HepG2 (cell line): ENCODE measurements around the gene GNAI2. TPM values are rescaled to one million over a fixed set of nuclear protein-coding genes. Genes with fewer than 3 reads are reported as not detected.

Source experiments
- ATAC-seq: fragments of 200-7000 bp; cut with Tn5 transposase; 3 replicates; pipeline ENCODE4 v1.9.1; 2020; ENCODE audit warnings: mild to moderate bottlenecking, moderate library complexity
- BruUV-seq: library from RNA; stranded (reverse); fragments of 400-500 nt; replicated peaks from 2 replicates; lab custom pipeline; 2021; lab: Mats Ljungman, UMichigan
- CTCF ChIA-PET: fragments of 300-600 bp; formaldehyde crosslinking; extraction: SDS; loops from one replicate; lab custom pipeline; 2021; ENCODE audit warnings: low total read pairs, inconsistent platforms, low intra/inter-chr PET ratio; lab: Yijun Ruan, JAX
- POLR2A ChIA-PET: fragments of 350-600 bp; sonication (Branson Sonifier 250); formaldehyde crosslinking; loops from one replicate; lab custom pipeline; 2020; ENCODE audit warnings: antibody characterized with exemption, inconsistent platforms; lab: Yijun Ruan, JAX
- DNase-seq: peaks from one replicate; pipeline ENCODE4 v3.0.0-alpha.2; 2015; ENCODE audit warnings: low spot score
- FAIRE-seq: peaks from 3 replicates; lab custom pipeline; 2011; peaks lifted over from hg19 to GRCh38; lab: Jason Lieb, UNC
- H2AFZ ChIP-seq: one replicate; pipeline ENCODE4 v1.6.1; 2011; ENCODE audit warnings: low read length, inconsistent platforms
- H3K27ac ChIP-seq: fragments of 300-600 bp; 3 replicates; pipeline ENCODE4 v1.8.0; 2011; ENCODE audit warnings: mixed run types, mild to moderate bottlenecking, mixed read lengths, low read length, inconsistent platforms; ENCODE audit not compliant: insufficient read depth; ENCODE audit errors: extremely low read length
- H3K27me3 ChIP-seq, 2 experiments: fragments of 200-600 bp in 1 of 2; 2 replicates in 1 of 2; 3 replicates in 1 of 2; pipeline versions ENCODE4 v1.6.0 to v1.8.0; 2011; ENCODE audit warnings: low read length in 2 of 2, mild to moderate bottlenecking in 2 of 2, moderate library complexity in 2 of 2, inconsistent platforms in 1 of 2; ENCODE audit not compliant: insufficient read depth in 2 of 2, control insufficient read depth in 1 of 2
- H3K36me3 ChIP-seq, 2 experiments: fragments of 200-600 bp in 1 of 2; replicated peaks in 1 of 2; 2 replicates in 1 of 2; 3 replicates in 1 of 2; pipeline versions ENCODE4 v1.5.1 to v1.8.0; 2011; ENCODE audit warnings: low read length in 2 of 2, inconsistent platforms in 1 of 2; ENCODE audit not compliant: insufficient read depth in 2 of 2, control insufficient read depth in 1 of 2
- H3K4me1 ChIP-seq: 2 replicates; pipeline ENCODE4 v1.5.1; 2012; ENCODE audit warnings: low read length, inconsistent platforms; ENCODE audit not compliant: insufficient read depth
- H3K4me2 ChIP-seq: 2 replicates; pipeline ENCODE4 v1.6.0; 2011; ENCODE audit warnings: low read depth, low read length, inconsistent platforms
- H3K4me3 ChIP-seq, 3 experiments: fragments of 200-600 bp in 1 of 3; sonication (generic), shearing (Covaris generic) in 1 of 3; replicated peaks in 1 of 3; 2 replicates each; pipeline ENCODE4 v1.5.1; 2011 to 2016; ENCODE audit warnings: low read length in 3 of 3, inconsistent platforms in 2 of 3, low read depth in 2 of 3, mild to moderate bottlenecking in 2 of 3, control low read depth in 1 of 3, mixed read lengths in 1 of 3; ENCODE audit not compliant: insufficient read depth in 1 of 3
- H3K79me2 ChIP-seq: one replicate; pipeline ENCODE4 v1.6.1; 2011; ENCODE audit warnings: low read length, inconsistent platforms; ENCODE audit not compliant: insufficient read depth
- H3K9ac ChIP-seq: 2 replicates; pipeline ENCODE4 v1.6.0; 2011; ENCODE audit warnings: mild to moderate bottlenecking, low read depth, low read length, inconsistent platforms; ENCODE audit not compliant: insufficient read depth
- H3K9me3 ChIP-seq: 2 replicates; pipeline ENCODE4 v1.5.1; 2012; ENCODE audit warnings: mild to moderate bottlenecking, low read length
- H4K20me1 ChIP-seq: 2 replicates; pipeline ENCODE4 v1.6.0; 2011; ENCODE audit warnings: inconsistent platforms, mild to moderate bottlenecking, low read length, moderate library complexity; ENCODE audit not compliant: insufficient read depth
- GABPB1 ChIP-seq: IDR thresholded peaks from 2 replicates; pipeline ENCODE4 v1.6.1; 2016; ENCODE audit warnings: mild to moderate bottlenecking, missing genetic modification reagents, moderate library complexity, missing compliant biosample characterization
- HNF4A ChIP-seq: sonication (generic); formaldehyde crosslinking; IDR thresholded peaks from 2 replicates; pipeline ENCODE4 v1.4.0; 2020; ENCODE audit warnings: missing genetic modification reagents
- KLF16 ChIP-seq, 2 experiments: sonication (generic) in 1 of 2; formaldehyde crosslinking in 1 of 2; IDR thresholded peaks; 2 replicates each; pipeline versions ENCODE4 v1.6.1 to v1.8.0; 2016 to 2023; ENCODE audit warnings: missing genetic modification reagents in 2 of 2, missing compliant biosample characterization in 1 of 2
- MAFF ChIP-seq: IDR thresholded peaks from 2 replicates; pipeline ENCODE4 v1.6.1; 2011; ENCODE audit warnings: low read depth, low read length, improper control_type of control experiment
- RFX1 ChIP-seq: fragments of 450-650 bp; IDR thresholded peaks from 2 replicates; pipeline ENCODE4 v1.6.1; 2017
- TP53 ChIP-seq: sonication (generic); formaldehyde crosslinking; conservative IDR thresholded peaks from 2 replicates; pipeline ENCODE4 v1.4.0; 2020; ENCODE audit warnings: missing genetic modification reagents
- YY1 ChIP-seq: IDR thresholded peaks from 2 replicates; pipeline ENCODE4 v1.6.1; 2011; ENCODE audit warnings: low read length, low read depth, moderate library complexity, mild to moderate bottlenecking; ENCODE audit not compliant: insufficient read depth, insufficient replicate concordance
- ZMYM3 ChIP-seq: sonication (generic); formaldehyde crosslinking; IDR thresholded peaks from 2 replicates; pipeline ENCODE4 v1.5.1; 2020; ENCODE audit warnings: mild to moderate bottlenecking, missing genetic modification reagents
- ZNF17 ChIP-seq: sonication (generic); formaldehyde crosslinking; IDR thresholded peaks from 2 replicates; pipeline ENCODE4 v1.5.0; 2020; ENCODE audit warnings: mild to moderate bottlenecking, missing genetic modification reagents
- ZNF562 ChIP-seq: sonication (generic); formaldehyde crosslinking; IDR thresholded peaks from 2 replicates; pipeline ENCODE4 v1.8.0; 2022; ENCODE audit warnings: missing genetic modification reagents, borderline replicate concordance
- ZNF605 ChIP-seq: sonication (generic); formaldehyde crosslinking; IDR thresholded peaks from 2 replicates; pipeline ENCODE4 v1.8.0; 2022; ENCODE audit warnings: mild to moderate bottlenecking, missing genetic modification reagents
- WGBS: methylation state at CpG from one replicate; pipeline ENCODE4 v1.1.6; 2017; ENCODE audit warnings: low lambda C conversion rate; 5-methylcytosine and 5-hydroxymethylcytosine counted together
- in situ Hi-C: cut with HindIII; loops from 2 replicates; pipeline ENCODE4 v1.10.0; 2017; ENCODE audit warnings: low pct_unique_long_range_greater_than_20kb; ENCODE audit not compliant: extremely low pct_ligation_motif_present
- intact Hi-C: fragments of 100-400 bp; cut with micrococcal nuclease; formaldehyde crosslinking; loops from one replicate; pipeline ENCODE4 v1.10.0; 2022; ENCODE audit not compliant: unreplicated experiment
- polyA plus RNA-seq, 8 experiments: library from polyadenylated mRNA; depleted of rRNA in 3 of 8; stranded (reverse) in 7 of 8; unstranded in 1 of 8; fragments of >200 nt; fragmentation: Illumina TruSeq in 4 of 8; extraction: Trizol in 4 of 8; gene quantifications; 2 replicates each; pipeline versions ENCODE4 v1.2.1 to v1.2.3, GENCODE V29; 2011 to 2016; ENCODE audit warnings: low read depth in 4 of 8, missing spikeins in 1 of 8, mixed read lengths in 1 of 8; ENCODE audit not compliant: insufficient read depth in 1 of 8
- total RNA-seq, 5 experiments: library from RNA; depleted of rRNA; stranded (reverse); fragments of >200 nt; fragmentation: Illumina TruSeq; extraction: Trizol; gene quantifications; 2 replicates each; pipeline ENCODE4 v1.2.3, GENCODE V29; 2016; ENCODE audit warnings: low read depth in 1 of 5
- TF ChIP-seq, protein P1 (sequence below): sonication (generic); formaldehyde crosslinking; IDR thresholded peaks from 2 replicates; pipeline ENCODE4 v1.9.0; 2022; ENCODE audit warnings: low read depth, missing genetic modification reagents
- TF ChIP-seq, protein P2 (sequence below): sonication (generic); formaldehyde crosslinking; IDR thresholded peaks from 2 replicates; pipeline ENCODE4 v1.4.0; 2020; ENCODE audit warnings: mild to moderate bottlenecking, missing genetic modification reagents, borderline replicate concordance

GNAI2 gene
- total and polyA plus RNA-seq, 2 of the 13 experiments (the other 11 are each of a cell fraction or from before 2014, with no cell fraction given): 51.1 to 66.2 TPM

DNA sequence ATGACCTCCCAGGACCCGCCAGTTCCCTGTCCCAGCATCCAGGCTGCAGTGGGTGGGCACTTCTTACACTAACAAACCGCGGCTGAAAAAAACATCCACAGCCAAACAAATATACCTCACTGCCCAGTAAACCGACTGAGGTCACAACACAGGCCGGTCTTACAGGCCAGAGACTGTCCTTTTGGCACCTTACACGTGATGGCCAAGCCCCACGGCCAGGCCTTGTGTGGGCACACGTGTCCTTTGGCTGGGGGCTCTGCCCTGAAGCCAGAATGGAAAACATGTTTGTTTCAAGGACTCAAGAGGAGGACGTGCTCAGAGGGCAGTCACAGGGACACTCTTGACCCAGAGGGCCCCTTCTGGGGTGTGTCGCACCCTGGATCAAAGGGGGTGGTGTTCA, 21.2 kb upstream of the GNAI2 start:
- Histone ChIP-seq H2AFZ (no peak overlapping the region), H3K36me3 (peaks cover 21 to 60% of the 10 kb centered on the region in 2 experiments), H4K20me1 (no peaks in the 10 kb centered on the region; the same call in 1 of the 2 replicates), H3K4me2 (no peak overlapping the region), H3K79me2 (peaks cover 18% of the 10 kb centered on the region), H3K27ac (no peak overlapping the region)
- intact Hi-C loops: no loop called here
- no peak for ATAC-seq
- no peak for FAIRE-seq
- no peak for DNase-seq
- 88% methylated on average over 8 of the region's 10 CpGs for WGBS
- TF ChIP-seq KLF16 (CRISPR knock-in tag; IDR thresholded peaks at IDR 0.05): no peak
- TF ChIP-seq, all 625 proteins: peak for 0
- H3K9me3 ChIP-seq: no peaks in the 10 kb centered on the region
- H3K9ac ChIP-seq: no peak overlapping the region
- no peaks in the 10 kb centered on the region for H3K27me3 ChIP-seq
- H3K4me1 ChIP-seq: peaks cover 49% of the 10 kb centered on the region
- in situ Hi-C loops: no loop called here
- CTCF ChIA-PET: no interaction called here
- no TSS peak for BruUV-seq
- no peak overlapping the region for H3K4me3 ChIP-seq
- POLR2A ChIA-PET: interaction anchor here (9.1 to 16.5 kb wide), 2 partner anchors 9 to 20 kb away, joined by 312 to 625 read pairs; partner anchors contain the start of gene SLC38A3

DNA sequence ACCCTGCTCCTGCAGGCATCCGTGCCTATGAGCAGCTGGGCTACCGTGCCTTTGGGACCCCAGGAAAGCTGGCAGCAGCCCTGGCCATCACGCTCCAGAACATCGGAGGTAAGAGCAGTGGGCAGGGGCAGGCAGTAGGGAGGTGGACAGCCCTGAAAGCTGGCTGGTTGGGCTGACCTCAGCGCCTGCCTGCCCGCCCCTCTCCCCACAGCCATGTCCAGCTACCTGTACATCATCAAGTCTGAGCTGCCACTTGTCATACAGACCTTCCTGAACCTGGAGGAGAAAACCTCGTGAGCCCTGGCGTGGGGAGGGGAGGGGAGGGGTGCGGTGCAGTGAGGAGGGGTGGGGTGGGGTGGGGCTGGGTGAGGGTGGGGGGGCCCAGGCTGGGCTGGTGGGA, 20.5 kb upstream of the GNAI2 start:
- POLR2A ChIA-PET: interaction anchor here (9.1 to 16.5 kb wide), 2 partner anchors 10 to 20 kb away, joined by 312 to 625 read pairs; partner anchors contain the start of gene SLC38A3
- H2AFZ ChIP-seq: no peak overlapping the region
- peaks cover 13% of the 10 kb centered on the region for H3K79me2 ChIP-seq
- DNase-seq: no peak
- H3K27me3 ChIP-seq: no peaks in the 10 kb centered on the region
- H3K9ac ChIP-seq: no peak overlapping the region
- H3K4me1 ChIP-seq: peaks cover 49% of the 10 kb centered on the region
- no peaks in the 10 kb centered on the region for H3K9me3 ChIP-seq
- 100% methylated on average over 7 of the region's 9 CpGs for WGBS
- no peaks in the 10 kb centered on the region; the same call in 1 of the 2 replicates for H4K20me1 ChIP-seq
- in situ Hi-C loops (no loop called here), intact Hi-C loops (no loop called here)
- peaks cover 22 to 65% of the 10 kb centered on the region in 2 experiments for H3K36me3 ChIP-seq
- BruUV-seq: no TSS peak
- no peak overlapping the region for H3K4me2 ChIP-seq
- ATAC-seq: no peak
- no peak overlapping the region for H3K27ac ChIP-seq
- H3K4me3 ChIP-seq: no peak overlapping the region
- CTCF ChIA-PET: no interaction called here
- FAIRE-seq: no peak
- TF ChIP-seq, protein P1, sequence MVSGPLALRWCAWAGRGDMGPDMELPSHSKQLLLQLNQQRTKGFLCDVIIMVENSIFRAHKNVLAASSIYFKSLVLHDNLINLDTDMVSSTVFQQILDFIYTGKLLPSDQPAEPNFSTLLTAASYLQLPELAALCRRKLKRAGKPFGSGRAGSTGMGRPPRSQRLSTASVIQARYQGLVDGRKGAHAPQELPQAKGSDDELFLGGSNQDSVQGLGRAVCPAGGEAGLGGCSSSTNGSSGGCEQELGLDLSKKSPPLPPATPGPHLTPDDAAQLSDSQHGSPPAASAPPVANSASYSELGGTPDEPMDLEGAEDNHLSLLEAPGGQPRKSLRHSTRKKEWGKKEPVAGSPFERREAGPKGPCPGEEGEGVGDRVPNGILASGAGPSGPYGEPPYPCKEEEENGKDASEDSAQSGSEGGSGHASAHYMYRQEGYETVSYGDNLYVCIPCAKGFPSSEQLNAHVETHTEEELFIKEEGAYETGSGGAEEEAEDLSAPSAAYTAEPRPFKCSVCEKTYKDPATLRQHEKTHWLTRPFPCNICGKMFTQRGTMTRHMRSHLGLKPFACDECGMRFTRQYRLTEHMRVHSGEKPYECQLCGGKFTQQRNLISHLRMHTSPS: no peak
- no peak for TF ChIP-seq ZNF17 (CRISPR knock-in tag)
- no peak for TF ChIP-seq YY1
- TF ChIP-seq GABPB1 (CRISPR knock-in tag): no peak
- no peak for TF ChIP-seq ZMYM3 (CRISPR knock-in tag)
- TF ChIP-seq RFX1: no peak
- no peak for TF ChIP-seq TP53 (CRISPR knock-in tag)
- TF ChIP-seq MAFF: no peak
- TF ChIP-seq ZNF562 (CRISPR knock-in tag): no peak
- TF ChIP-seq ZNF605 (CRISPR knock-in tag): no peak
- TF ChIP-seq, protein P2, sequence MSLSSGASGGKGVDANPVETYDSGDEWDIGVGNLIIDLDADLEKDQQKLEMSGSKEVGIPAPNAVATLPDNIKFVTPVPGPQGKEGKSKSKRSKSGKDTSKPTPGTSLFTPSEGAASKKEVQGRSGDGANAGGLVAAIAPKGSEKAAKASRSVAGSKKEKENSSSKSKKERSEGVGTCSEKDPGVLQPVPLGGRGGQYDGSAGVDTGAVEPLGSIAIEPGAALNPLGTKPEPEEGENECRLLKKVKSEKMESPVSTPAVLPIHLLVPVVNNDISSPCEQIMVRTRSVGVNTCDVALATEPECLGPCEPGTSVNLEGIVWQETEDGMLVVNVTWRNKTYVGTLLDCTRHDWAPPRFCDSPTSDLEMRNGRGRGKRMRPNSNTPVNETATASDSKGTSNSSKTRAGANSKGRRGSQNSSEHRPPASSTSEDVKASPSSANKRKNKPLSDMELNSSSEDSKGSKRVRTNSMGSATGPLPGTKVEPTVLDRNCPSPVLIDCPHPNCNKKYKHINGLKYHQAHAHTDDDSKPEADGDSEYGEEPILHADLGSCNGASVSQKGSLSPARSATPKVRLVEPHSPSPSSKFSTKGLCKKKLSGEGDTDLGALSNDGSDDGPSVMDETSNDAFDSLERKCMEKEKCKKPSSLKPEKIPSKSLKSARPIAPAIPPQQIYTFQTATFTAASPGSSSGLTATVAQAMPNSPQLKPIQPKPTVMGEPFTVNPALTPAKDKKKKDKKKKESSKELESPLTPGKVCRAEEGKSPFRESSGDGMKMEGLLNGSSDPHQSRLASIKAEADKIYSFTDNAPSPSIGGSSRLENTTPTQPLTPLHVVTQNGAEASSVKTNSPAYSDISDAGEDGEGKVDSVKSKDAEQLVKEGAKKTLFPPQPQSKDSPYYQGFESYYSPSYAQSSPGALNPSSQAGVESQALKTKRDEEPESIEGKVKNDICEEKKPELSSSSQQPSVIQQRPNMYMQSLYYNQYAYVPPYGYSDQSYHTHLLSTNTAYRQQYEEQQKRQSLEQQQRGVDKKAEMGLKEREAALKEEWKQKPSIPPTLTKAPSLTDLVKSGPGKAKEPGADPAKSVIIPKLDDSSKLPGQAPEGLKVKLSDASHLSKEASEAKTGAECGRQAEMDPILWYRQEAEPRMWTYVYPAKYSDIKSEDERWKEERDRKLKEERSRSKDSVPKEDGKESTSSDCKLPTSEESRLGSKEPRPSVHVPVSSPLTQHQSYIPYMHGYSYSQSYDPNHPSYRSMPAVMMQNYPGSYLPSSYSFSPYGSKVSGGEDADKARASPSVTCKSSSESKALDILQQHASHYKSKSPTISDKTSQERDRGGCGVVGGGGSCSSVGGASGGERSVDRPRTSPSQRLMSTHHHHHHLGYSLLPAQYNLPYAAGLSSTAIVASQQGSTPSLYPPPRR: no peak
- no peak for TF ChIP-seq HNF4A (CRISPR knock-in tag)
